ENCODE data around the gene TSPAN9.

- TF ChIP-seq CBX3 (IDR thresholded peaks at IDR 0.05; ENCODE audit: low read depth) (no peak), CEBPB (IDR thresholded peaks at IDR 0.05; ENCODE audit: low read depth) (no peak), EZH2phosphoT487 (IDR thresholded peaks at IDR 0.05; ENCODE audit: borderline replicate concordance) (no peak), TCF7L2 (IDR thresholded peaks at IDR 0.05; ENCODE audit: borderline replicate concordance, extremely low read depth, insufficient read depth, insufficient read length) (no peak), MAX (IDR thresholded peaks at IDR 0.05) (no peak), CTCF (IDR thresholded peaks at IDR 0.05 in 2 of 3, conservative IDR thresholded peaks at IDR 0.05 in 1 of 3; ENCODE audit: borderline replicate concordance in 1 of 3, insufficient read depth in 1 of 3, low read depth in 2 of 3, low read length in 2 of 3) (no peak), EZH2 (IDR thresholded peaks at IDR 0.05) (no peak), SP1 (IDR thresholded peaks at IDR 0.05; ENCODE audit: low read depth) (no peak), EGR1 (IDR thresholded peaks at IDR 0.05; ENCODE audit: low read depth) (no peak), REST (IDR thresholded peaks at IDR 0.05; ENCODE audit: low read depth) (no peak)
These were observed 37.9 kb downstream of the TSPAN9 start for GRCh38 chr12:3115078-3115477.

All from HCT116 (cell line).